ENCODE data around the gene ANKFN1.

- TF ChIP-seq CTCF (IDR thresholded peaks at IDR 0.05) (no peak), POLR2A (IDR thresholded peaks at IDR 0.05) (no peak)
These were observed 19.8 kb downstream of the ANKFN1 start for GRCh38 chr17:56173026-56173425.

Data from body of pancreas (tissue), 4 donors.